HG02852 (cell line): ENCODE data around the gene NSFL1C.

Experiments
- ATAC-seq: cut with Tn5 transposase; IDR thresholded peaks from one replicate; pipeline ENCODE4 v1.9.1; 2021; ENCODE audit warnings: mild to moderate bottlenecking, moderate library complexity; ENCODE audit not compliant: unreplicated experiment

NSFL1C gene

GRCh38 chr20:1394686-1395085, 72.0 kb downstream of the NSFL1C start:
- no peak for ATAC-seq

DNA sequence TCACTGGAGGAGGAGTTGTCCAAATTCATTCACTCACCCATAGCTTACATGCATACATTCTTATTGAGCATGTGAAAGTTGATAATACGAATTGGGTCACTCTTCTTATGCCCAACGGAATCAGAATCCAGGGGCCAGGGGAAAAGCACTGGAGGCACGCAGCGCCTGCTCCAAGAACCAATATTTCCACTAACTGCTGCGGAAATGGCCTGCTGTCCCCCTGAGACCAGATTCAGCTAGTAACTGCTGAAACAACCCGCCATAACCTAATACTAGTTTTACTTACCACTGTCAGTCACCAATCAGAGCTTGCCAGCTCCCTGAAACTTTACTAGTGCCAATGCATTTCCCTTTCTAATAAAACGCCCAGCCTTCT, 73.2 kb downstream of the NSFL1C start:
- no peak for ATAC-seq

GRCh38 chr20:1392693-1393506, 73.7 kb downstream of the NSFL1C start, which contains the start of gene FKBP1A:
Gene FKBP1A (minus strand): TSS chr20:1393054. CDS start chr20:1392998, 56 bp downstream.
- ATAC-seq: peak; percentile 84

DNA sequence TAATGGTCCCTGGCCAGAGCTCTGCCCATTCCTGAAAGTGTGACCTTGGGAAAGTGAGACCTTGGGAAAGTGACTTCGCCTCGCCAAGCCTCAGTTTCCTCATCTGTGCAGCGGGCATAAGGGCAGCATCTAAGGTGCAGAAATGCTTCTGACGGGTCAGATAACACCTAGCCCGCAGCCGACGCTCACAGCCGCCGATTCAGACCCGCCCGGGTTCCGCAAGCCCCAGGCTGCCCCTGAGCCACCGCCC, 74.3 kb downstream of the NSFL1C start:
- peak; percentile 18 for ATAC-seq
